H7 (cell line): ENCODE results near the gene ELMOD3. TPM values are rescaled to one million over a fixed set of nuclear protein-coding genes. Genes with fewer than 3 reads are reported as not detected.
A peak's percentile ranks its signal among the peaks of the same experiment; 100 is the strongest.
"Not testable (repeated sequence)": the region's sequence is repeated elsewhere in the genome, so short reads cannot be mapped to it uniquely, and the experiment has no call there.

Experiments used
- DNase-seq: peaks from one replicate; pipeline ENCODE4 v3.0.0; 2012
- H3K27me3 ChIP-seq: 2 replicates; pipeline ENCODE4 v1.6.0; 2011; ENCODE audit warnings: mild to moderate bottlenecking, low read length; ENCODE audit not compliant: control insufficient read depth, insufficient read depth
- H3K36me3 ChIP-seq: replicated peaks from 2 replicates; pipeline ENCODE4 v1.5.1; 2011; ENCODE audit warnings: low read length; ENCODE audit not compliant: control insufficient read depth, insufficient read depth
- H3K4me3 ChIP-seq: 2 replicates; pipeline ENCODE4 v1.5.1; 2011; ENCODE audit warnings: low read depth, mild to moderate bottlenecking, control low read depth, low read length, moderate library complexity; ENCODE audit not compliant: insufficient read depth
- total RNA-seq: library from RNA; depleted of rRNA; stranded (reverse); fragments of >200 nt; shearing (Covaris generic); gene quantifications from 2 replicates; pipeline ENCODE4 v1.2.3, GENCODE V29; 2014

The ELMOD3 gene
- total RNA-seq, 1 experiment from 2014 or later = 11.5 TPM

GRCh38 chr2:85413592-85414420, 59.2 kb downstream of the ELMOD3 start:
- Histone ChIP-seq H3K4me3 (peak overlapping the region; percentile 62), H3K36me3 (no peaks in the 10 kb centered on the region), H3K27me3 (no peaks in the 10 kb centered on the region)
- DNase-seq = peak; percentile 87

GRCh38 chr2:85414421-85414759, 59.8 kb downstream of the ELMOD3 start:
- DNase-seq, H3K27me3 ChIP-seq: not testable (repeated sequence)
- H3K4me3 ChIP-seq = peak overlapping the region; percentile 62; the same call in 1 of the 2 replicates

GRCh38 chr2:85414761-85415553, 60.4 kb downstream of the ELMOD3 start:
- no peaks in the 10 kb centered on the region for H3K36me3 ChIP-seq
- no peak for DNase-seq
- no peak overlapping the region for H3K4me3 ChIP-seq
- H3K27me3 ChIP-seq = no peaks in the 10 kb centered on the region

More at GRCh38 chr2:85414421-85414759, 59.8 kb downstream of the ELMOD3 start:
- not testable (repeated sequence) for H3K36me3 ChIP-seq

DNA sequence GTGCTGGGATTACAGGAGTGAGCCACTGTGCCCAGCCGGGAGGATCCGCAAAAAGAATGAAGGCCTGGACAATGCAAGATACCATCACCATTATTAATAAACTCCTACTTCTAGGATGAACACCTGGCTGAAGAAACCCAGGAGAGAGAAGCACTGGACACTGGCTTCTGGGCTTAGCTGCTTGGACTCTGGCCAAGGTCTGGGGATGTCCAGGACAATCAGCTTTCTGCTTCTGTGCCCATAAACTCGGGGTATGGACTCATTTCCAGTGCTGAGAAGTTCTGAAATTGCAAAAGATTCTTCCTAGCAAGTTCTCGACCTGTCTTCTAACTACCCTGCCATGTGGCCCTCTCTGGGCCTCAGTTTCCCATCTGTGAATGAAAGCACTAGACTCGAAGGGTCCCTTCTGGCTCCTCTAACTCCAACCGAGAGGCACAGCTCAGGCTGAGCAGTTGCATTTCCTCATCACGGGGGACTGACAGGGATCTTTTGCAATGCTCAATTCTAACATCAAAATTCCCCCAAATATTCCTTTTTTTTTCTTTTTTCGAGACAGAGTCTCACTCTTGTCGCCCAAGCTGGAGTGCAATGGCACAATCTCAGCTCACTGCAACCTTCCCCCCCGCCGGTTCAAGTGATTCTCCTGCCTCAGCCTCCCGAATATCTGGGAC, 61.5 kb downstream of the ELMOD3 start:
- H3K36me3 ChIP-seq = no peaks in the 10 kb centered on the region

DNA sequence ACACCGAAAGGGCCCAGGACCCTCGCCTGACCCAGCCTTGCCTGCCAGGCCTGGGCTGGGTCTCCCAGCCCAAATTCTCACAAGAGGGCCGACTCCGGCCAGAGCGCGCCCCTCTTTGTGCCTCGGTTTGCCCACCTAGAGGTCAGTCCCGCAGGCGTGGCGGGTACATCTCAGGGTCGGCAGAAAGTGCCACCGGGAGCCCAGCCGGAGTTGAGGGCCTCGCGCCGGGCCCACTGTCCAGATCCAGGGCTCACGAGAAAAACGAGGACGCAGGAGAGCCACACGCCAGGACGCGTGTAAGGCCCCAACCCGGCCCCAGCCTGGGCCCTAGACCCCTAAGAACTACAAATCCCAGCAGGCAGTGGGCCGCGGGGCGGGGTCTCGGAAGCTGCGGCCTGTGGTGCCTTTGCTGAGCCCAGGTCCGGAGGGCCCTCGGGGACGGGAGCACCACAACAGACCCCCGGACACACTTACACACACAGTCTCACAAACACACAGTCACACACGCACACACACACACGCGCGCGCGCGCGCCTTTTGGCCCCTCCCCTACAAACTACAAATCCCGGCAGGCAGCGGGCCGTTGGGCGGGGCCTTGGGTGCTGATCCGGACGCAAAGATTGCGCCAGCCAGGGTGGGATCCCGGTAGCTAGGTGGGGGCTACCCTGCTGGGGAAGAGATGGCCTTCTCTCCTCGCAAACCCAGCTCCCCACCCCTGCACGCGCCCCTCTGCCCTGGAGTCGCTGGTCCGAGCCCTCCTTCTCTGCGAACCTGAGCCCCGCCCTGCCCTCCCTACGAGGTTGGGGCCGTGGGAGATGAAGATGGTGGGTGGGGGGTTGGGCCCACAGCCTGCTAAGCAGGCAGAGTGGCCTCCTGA, 63.8 kb downstream of the ELMOD3 start, which contains the start of gene SH2D6:
Gene SH2D6 (plus strand): TSS at position 583 of the 877 bp plus-strand sequence. CDS start 10,752 bp downstream, outside the sequence.
- peak; percentile 98 for DNase-seq
- no peaks in the 10 kb centered on the region for H3K36me3 ChIP-seq
- H3K4me3 ChIP-seq = peak within 1 kb of the TSS; percentile 70
- no peaks in the 10 kb centered on the region for H3K27me3 ChIP-seq

More for the DNA sequence above, 61.5 kb downstream of the ELMOD3 start:
- Histone ChIP-seq H3K4me3 (no peak overlapping the region), H3K27me3 (no peaks in the 10 kb centered on the region)
- DNase-seq = no peak

DNA sequence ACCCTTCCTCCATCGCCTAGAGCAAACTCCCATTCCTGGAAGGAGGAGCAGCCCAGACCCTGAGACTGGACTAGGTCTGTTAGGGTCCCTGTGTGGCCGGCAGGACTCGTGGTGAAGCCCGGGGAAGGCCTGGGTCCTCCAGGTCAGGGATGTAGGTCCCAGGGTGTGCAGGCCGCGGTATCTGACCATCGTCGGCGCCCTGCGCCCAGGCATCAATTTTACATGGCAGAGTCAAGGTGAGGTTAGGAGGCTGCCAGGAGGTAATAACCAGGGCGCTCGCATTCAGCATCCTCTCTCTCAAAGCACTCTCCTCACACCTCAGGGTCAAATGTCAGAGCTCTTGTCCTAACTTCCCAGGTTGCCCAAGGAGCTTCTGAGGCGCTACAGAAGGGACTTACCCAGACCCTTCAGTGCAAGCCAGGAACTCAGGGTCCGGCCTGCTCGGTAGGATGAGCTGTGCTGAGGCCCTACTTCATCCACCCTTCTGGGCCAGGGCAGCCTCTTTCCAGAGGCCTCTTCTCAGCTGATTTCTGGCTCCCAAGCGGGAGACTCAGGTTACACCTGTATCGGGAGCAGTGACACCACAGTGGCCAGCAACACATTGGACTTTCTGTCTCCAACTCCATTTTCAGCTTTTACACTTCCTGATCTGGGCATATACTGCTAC, 64.6 kb downstream of the ELMOD3 start:
- peak overlapping the region; percentile 70 for H3K4me3 ChIP-seq
- no peak for DNase-seq
- H3K27me3 ChIP-seq = no peaks in the 10 kb centered on the region

DNA sequence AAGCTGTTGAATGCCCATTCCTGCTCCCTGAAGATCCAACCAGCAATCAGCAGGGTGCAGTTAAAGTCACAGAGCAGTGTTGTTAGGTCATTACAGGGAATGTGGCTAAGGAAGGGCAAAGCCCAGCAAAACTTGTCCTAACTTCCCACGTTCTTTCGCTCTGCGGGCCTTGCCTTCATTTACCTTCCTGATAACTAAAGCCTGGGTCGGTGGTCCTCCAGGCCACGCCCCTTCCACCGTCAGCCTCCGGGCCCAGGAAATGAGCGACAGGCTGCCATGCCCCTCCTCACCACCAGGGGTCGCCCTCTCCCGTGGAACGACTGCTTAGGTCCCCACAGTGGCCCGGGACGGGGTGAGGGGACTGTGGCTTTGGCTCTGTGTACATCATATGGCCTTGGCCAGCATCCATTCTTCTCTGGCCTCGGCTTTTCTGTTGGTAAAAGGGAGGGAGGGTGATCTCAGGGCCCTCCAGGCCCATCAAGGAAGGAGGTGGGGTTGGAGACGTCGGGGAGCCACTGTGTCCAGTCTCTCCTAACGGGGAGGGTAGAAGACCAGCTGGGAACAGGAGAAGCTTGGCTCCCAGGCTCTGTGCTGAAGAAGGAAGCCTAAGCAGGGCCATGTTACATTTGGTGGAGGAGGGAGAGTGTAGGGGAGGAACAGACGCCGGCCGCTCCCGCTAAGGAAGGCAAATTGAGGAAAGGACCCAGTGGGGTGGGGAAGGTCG, 66.1 kb downstream of the ELMOD3 start:
- H3K36me3 ChIP-seq = no peaks in the 10 kb centered on the region
- no peaks in the 10 kb centered on the region for H3K27me3 ChIP-seq
- H3K4me3 ChIP-seq = no peak overlapping the region
- DNase-seq = peak; percentile 96

More for the DNA sequence above, 64.6 kb downstream of the ELMOD3 start:
- no peaks in the 10 kb centered on the region for H3K36me3 ChIP-seq

DNA sequence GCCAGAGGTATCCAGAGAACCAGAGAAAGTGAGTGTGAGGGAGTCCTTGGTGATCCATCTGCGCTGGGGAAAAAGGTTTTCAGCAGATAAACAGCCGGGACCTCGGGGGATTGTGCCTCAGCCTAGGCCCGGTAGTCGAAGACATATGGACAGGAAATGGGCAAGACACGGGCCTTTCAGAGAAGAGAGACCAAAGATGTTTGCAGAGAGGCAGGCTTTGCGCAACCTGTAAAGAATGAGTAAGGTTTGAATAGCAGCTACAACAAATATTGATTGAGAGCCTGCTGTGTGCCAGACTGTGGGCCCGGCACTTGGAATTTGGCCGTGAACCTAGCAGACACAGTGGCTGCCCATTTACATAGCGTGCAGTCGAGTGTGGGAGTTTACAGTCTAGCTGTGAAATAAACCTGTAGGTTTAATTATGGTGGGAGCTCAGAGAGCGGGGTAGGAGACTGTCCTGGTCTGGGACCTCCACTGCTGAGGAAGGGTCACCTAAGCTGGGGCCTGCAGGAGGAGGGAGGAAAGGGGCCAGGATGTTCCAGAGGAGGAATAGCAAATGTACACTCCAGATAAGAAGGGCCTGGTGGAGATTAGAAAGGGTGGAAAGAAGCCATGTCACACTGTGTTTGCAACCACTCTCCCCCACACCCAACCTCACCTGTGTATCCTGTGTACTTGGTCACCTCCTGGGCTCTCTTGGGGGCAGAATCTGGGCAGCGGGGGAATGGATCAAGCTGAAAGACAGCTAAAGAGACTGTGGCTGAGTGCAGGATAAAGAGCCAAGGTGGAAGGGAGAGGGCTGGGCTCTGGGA, 66.9 kb downstream of the ELMOD3 start:
- Histone ChIP-seq H3K27me3 (no peaks in the 10 kb centered on the region), H3K36me3 (no peaks in the 10 kb centered on the region)
- no peak for DNase-seq

DNA sequence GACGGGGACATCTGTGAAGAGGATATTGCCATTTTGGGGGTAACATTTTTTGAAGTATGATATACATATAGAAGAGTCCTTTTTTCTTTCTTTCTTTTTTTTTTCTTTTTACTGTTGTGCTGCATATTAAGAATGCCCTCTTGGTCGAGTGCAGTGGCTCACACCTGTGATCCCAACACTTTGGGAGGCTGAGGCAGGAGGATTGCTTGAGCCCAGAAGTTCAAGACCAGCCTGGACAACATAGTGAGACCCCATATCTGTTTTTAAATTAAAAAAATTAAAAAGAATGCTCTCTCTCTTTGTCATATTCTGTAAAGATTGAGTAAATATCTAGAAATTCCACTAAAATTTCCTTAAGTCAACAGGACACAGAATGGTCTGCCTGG, 67.5 kb downstream of the ELMOD3 start:
- no peak for DNase-seq
- H3K4me3 ChIP-seq = no peak overlapping the region
- H3K27me3 ChIP-seq = no peaks in the 10 kb centered on the region
- no peaks in the 10 kb centered on the region for H3K36me3 ChIP-seq

More for the DNA sequence above, 66.9 kb downstream of the ELMOD3 start:
- H3K4me3 ChIP-seq = no peak overlapping the region

DNA sequence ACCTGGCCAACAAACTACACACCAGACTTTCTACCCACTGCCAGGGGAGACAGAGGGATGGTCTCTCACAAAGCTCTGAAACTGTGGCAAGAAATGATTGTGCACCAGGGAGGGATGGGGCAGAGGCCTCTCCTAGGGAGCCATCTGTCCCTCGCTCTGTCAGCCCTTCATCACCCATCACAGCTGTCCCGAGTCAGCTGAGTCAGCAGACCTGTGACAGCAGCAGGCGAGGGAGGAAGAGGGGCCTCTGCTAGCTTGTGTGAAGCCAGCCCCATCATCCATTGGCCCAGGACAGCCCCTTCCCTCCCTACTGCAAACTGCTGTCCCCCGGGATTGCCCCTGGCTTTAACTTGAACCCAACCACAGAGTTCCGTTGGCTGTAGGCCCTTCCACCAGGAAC, 69.0 kb downstream of the ELMOD3 start:
- no peak for DNase-seq
- Histone ChIP-seq H3K27me3 (no peaks in the 10 kb centered on the region; the same call in 1 of the 2 replicates), H3K4me3 (no peak overlapping the region)

GRCh38 chr2:85425588-85425987, 71.0 kb downstream of the ELMOD3 start:
- Histone ChIP-seq H3K4me3 (no peak overlapping the region), H3K36me3 (no peaks in the 10 kb centered on the region), H3K27me3 (no peaks in the 10 kb centered on the region; the same call in none of the 2 replicates)
- no peak for DNase-seq

More for the DNA sequence above, 69.0 kb downstream of the ELMOD3 start:
- no peaks in the 10 kb centered on the region for H3K36me3 ChIP-seq

- DNase-seq = peak; percentile 23
- Histone ChIP-seq H3K36me3 (no peaks in the 10 kb centered on the region), H3K4me3 (no peak overlapping the region), H3K27me3 (no peaks in the 10 kb centered on the region; the same call in none of the 2 replicates)
Measured at GRCh38 chr2:85427300-85427835, 72.8 kb downstream of the ELMOD3 start.
